H9 (cell line): ENCODE measurements around the gene PRCD. TPM values are rescaled to one million over a fixed set of nuclear protein-coding genes. Genes with fewer than 3 reads are reported as not detected.

Source experiments
- DNase-seq: peaks from one replicate; pipeline ENCODE4 v3.0.0-alpha.2; 2017
- H2AFZ ChIP-seq: one replicate; pipeline ENCODE4 v1.6.1; 2013; ENCODE audit warnings: mild to moderate bottlenecking, low read length, control low read depth, moderate library complexity
- H2AK5ac ChIP-seq: 2 replicates; pipeline ENCODE4 v1.6.1; 2013; ENCODE audit warnings: low read length, control low read depth, mixed read lengths; ENCODE audit not compliant: insufficient read length
- H2BK120ac ChIP-seq: one replicate; pipeline ENCODE4 v1.6.1; 2013; ENCODE audit warnings: low read depth, mild to moderate bottlenecking, low read length, control low read depth, inconsistent platforms; ENCODE audit not compliant: poor library complexity, severe bottlenecking
- H2BK12ac ChIP-seq: 2 replicates; pipeline ENCODE4 v1.6.1; 2013; ENCODE audit warnings: low read length, control low read depth, mixed read lengths, low read depth; ENCODE audit not compliant: insufficient read length
- H2BK15ac ChIP-seq: 2 replicates; pipeline ENCODE4 v1.6.1; 2013; ENCODE audit warnings: low read depth, low read length, control low read depth
- H2BK20ac ChIP-seq: one replicate; pipeline ENCODE4 v1.6.1; 2013; ENCODE audit warnings: low read depth, mild to moderate bottlenecking, low read length, control low read depth, inconsistent platforms; ENCODE audit not compliant: poor library complexity, severe bottlenecking
- H2BK5ac ChIP-seq: 2 replicates; pipeline ENCODE4 v1.6.1; 2013; ENCODE audit warnings: low read length, control low read depth, mixed read lengths; ENCODE audit not compliant: insufficient read length
- H3K14ac ChIP-seq: 2 replicates; pipeline ENCODE4 v1.6.1; 2013; ENCODE audit warnings: low read length, control low read depth; ENCODE audit not compliant: insufficient read depth
- H3K18ac ChIP-seq: 2 replicates; pipeline ENCODE4 v1.6.1; 2013; ENCODE audit warnings: low read depth, mild to moderate bottlenecking, mixed read lengths, low read length, control low read depth; ENCODE audit not compliant: insufficient read length
- H3K23ac ChIP-seq: 2 replicates; pipeline ENCODE4 v1.6.1; 2013; ENCODE audit warnings: low read length, control low read depth, mixed read lengths, low read depth; ENCODE audit not compliant: insufficient read length
- H3K23me2 ChIP-seq: 2 replicates; pipeline ENCODE4 v1.6.1; 2013; ENCODE audit warnings: low read depth, mild to moderate bottlenecking, mixed read lengths, low read length, control low read depth; ENCODE audit not compliant: insufficient read length, poor library complexity, severe bottlenecking
- H3K27ac ChIP-seq: 2 replicates; pipeline ENCODE4 v1.5.1; 2013; ENCODE audit warnings: low read length, control low read depth, mixed read lengths, low read depth; ENCODE audit not compliant: insufficient read length
- H3K27me3 ChIP-seq: 2 replicates; pipeline ENCODE4 v1.6.1; 2013; ENCODE audit warnings: low read length, control low read depth, inconsistent platforms; ENCODE audit not compliant: insufficient read depth
- H3K4ac ChIP-seq: 2 replicates; pipeline ENCODE4 v1.6.1; 2013; ENCODE audit warnings: low read depth, mild to moderate bottlenecking, control low read depth, inconsistent platforms, low read length, moderate library complexity
- H3K4me1 ChIP-seq: 2 replicates; pipeline ENCODE4 v1.6.1; 2013; ENCODE audit warnings: low read length, control low read depth, inconsistent platforms; ENCODE audit not compliant: insufficient read depth
- H3K4me2 ChIP-seq: 2 replicates; pipeline ENCODE4 v1.6.1; 2013; ENCODE audit warnings: low read length, control low read depth, mixed read lengths; ENCODE audit not compliant: insufficient read length, insufficient read depth
- H3K56ac ChIP-seq: 2 replicates; pipeline ENCODE4 v1.6.1; 2013; ENCODE audit warnings: low read depth, mild to moderate bottlenecking, mixed read lengths, low read length, control low read depth; ENCODE audit not compliant: insufficient read length
- H3K79me1 ChIP-seq: 2 replicates; pipeline ENCODE4 v1.6.1; 2013; ENCODE audit warnings: low read depth, mild to moderate bottlenecking, moderate library complexity, low read length, control low read depth, inconsistent platforms; ENCODE audit not compliant: insufficient read depth, poor library complexity, severe bottlenecking
- H3K79me2 ChIP-seq: 2 replicates; pipeline ENCODE4 v1.6.1; 2013; ENCODE audit warnings: low read length, control low read depth, inconsistent platforms; ENCODE audit not compliant: insufficient read depth
- H3K9ac ChIP-seq: 2 replicates; pipeline ENCODE4 v1.6.1; 2013; ENCODE audit warnings: low read length, control low read depth, mixed read lengths; ENCODE audit not compliant: insufficient read length; ENCODE audit errors: extremely low read depth
- H3K9me3 ChIP-seq: one replicate; pipeline ENCODE4 v1.6.1; 2013; ENCODE audit warnings: low read depth, low read length, inconsistent platforms; ENCODE audit not compliant: control insufficient read depth
- H3T11ph ChIP-seq: one replicate; pipeline ENCODE4 v1.6.1; 2013; ENCODE audit warnings: mild to moderate bottlenecking, low read length, control low read depth, inconsistent platforms
- H4K20me1 ChIP-seq: one replicate; pipeline ENCODE4 v1.6.1; 2013; ENCODE audit not compliant: control insufficient read depth, insufficient read length, insufficient read depth
- H4K5ac ChIP-seq: 2 replicates; pipeline ENCODE4 v1.6.1; 2013; ENCODE audit warnings: low read depth, mild to moderate bottlenecking, mixed read lengths, low read length, control low read depth; ENCODE audit not compliant: insufficient read length
- H4K8ac ChIP-seq: replicated peaks from 2 replicates; pipeline ENCODE4 v1.6.1; 2013; ENCODE audit warnings: low read length, control low read depth, mixed read lengths, low read depth; ENCODE audit not compliant: insufficient read length
- H4K91ac ChIP-seq: 2 replicates; pipeline ENCODE4 v1.6.1; 2013; ENCODE audit warnings: low read depth, mild to moderate bottlenecking, moderate library complexity, mixed read lengths, low read length, control low read depth; ENCODE audit not compliant: insufficient read length
- H3K27ac Mint-ChIP-seq, 3 experiments: 2 replicates in 2 of 3; 3 replicates in 1 of 3; pipeline ENCODE4 v1.8.0; 2020 to 2021; ENCODE audit warnings: mixed read lengths in 3 of 3, mild to moderate bottlenecking in 1 of 3, moderate library complexity in 1 of 3
- H3K27me3 Mint-ChIP-seq: 2 replicates; pipeline ENCODE4 v1.8.0; 2021; ENCODE audit warnings: low read depth, mild to moderate bottlenecking, moderate library complexity, mixed read lengths
- H3K36me3 Mint-ChIP-seq, 3 experiments: 2 replicates in 2 of 3; 3 replicates in 1 of 3; pipeline ENCODE4 v1.8.0; 2020 to 2021; ENCODE audit warnings: low read depth in 3 of 3, mixed read lengths in 3 of 3; ENCODE audit not compliant: insufficient read depth in 1 of 3
- H3K4me1 Mint-ChIP-seq, 2 experiments: 2 replicates each; pipeline ENCODE4 v1.8.0; 2020; ENCODE audit warnings: mixed read lengths in 2 of 2
- H3K4me3 Mint-ChIP-seq, 2 experiments: 2 replicates in 1 of 2; 3 replicates in 1 of 2; pipeline ENCODE4 v1.8.0; 2020 to 2021; ENCODE audit warnings: mild to moderate bottlenecking in 2 of 2, mixed read lengths in 2 of 2, moderate library complexity in 1 of 2
- H3K9me3 Mint-ChIP-seq, 2 experiments: 2 replicates in 1 of 2; 3 replicates in 1 of 2; pipeline ENCODE4 v1.8.0; 2020; ENCODE audit warnings: mild to moderate bottlenecking in 2 of 2, mixed read lengths in 2 of 2, moderate library complexity in 1 of 2
- WGBS: extraction: QIAGEN DNeasy Blood & Tissue Kit; methylation state at CpG from one replicate; pipeline ENCODE4 v1.1.7; 2013; ENCODE audit warnings: missing lambda C conversion rate, low lambda C conversion rate, mixed read lengths; ENCODE audit not compliant: insufficient read length; ENCODE audit errors: extremely low coverage; 5-methylcytosine and 5-hydroxymethylcytosine counted together
- total RNA-seq: library from RNA; stranded (reverse); gene quantifications from 2 replicates; pipeline ENCODE4 v1.2.1, GENCODE V29; 2021
- TF ChIP-seq, protein P1 (sequence below): fragments of 200-600 bp; sonication (generic); conservative IDR thresholded peaks from 3 replicates; pipeline ENCODE4 v1.8.0; 2021; ENCODE audit warnings: antibody characterized with exemption, mild to moderate bottlenecking

The PRCD gene
- total RNA-seq, 1 experiment from 2014 or later: 0.46 TPM

DNA sequence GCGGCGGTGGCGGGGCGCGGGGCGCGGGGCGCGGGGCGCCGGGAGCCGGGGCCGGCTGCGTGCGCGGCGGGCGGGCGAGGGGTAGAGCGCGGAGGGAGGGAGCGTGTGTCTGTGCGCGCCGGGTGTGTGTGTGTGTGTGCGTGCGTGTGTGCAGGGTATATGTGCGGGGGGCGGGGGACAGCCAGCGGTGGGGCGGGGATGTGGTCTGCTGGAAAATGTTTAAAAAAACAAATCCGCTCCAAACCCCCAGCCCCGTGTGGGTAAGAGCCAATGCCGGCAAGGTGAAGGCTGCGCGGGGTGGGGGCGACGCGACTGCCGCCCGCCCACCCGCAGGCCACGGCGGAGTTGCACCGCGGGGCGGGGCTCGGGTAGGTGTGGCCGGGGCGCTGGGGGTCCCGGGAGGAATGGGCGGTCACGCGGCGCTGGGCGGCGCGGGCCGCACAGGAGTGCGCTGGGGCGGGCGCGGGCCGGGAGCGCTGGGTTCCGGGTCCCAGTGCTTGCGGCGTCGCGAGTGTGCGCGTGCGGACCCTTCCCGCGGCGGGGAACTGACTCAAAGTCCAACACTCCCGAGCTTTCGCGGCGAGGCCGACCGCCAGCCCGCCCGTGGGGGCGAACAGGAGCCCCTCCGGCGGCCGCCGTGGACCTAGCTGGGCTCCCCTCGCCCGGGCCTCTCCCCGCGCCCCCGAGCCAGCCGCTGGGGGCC is 2.1 kb upstream of the PRCD start, which contains the start of gene CYGB:
CYGB (minus strand) TSS at position 132 of the 703 bp plus-strand sequence. CDS start 167 bp downstream, outside the sequence.
- Histone ChIP-seq H4K8ac (no peak within 1 kb of the TSS), H2AK5ac (no peak within 1 kb of the TSS), H2BK12ac (no peak within 1 kb of the TSS), H3K18ac (no peak within 1 kb of the TSS), H2BK15ac (no peak within 1 kb of the TSS), H3K27ac (no peak within 1 kb of the TSS), H2BK120ac (no peak within 1 kb of the TSS), H3K79me1 (no peaks in the 10 kb centered on the region), H2BK5ac (no peak within 1 kb of the TSS), H4K20me1 (peaks cover 4% of the 10 kb centered on the region), H3K4ac (no peak within 1 kb of the TSS), H2BK20ac (no peak within 1 kb of the TSS), H3K79me2 (no peaks in the 10 kb centered on the region), H3K56ac (no peak within 1 kb of the TSS), H4K91ac (no peak within 1 kb of the TSS), H3K4me1 (peaks cover 2% of the 10 kb centered on the region; the same call in 1 of the 2 replicates), H3K14ac (peak within 1 kb of the TSS; percentile 53; the same call in 1 of the 2 replicates), H2AFZ (no peak within 1 kb of the TSS), H4K5ac (no peak within 1 kb of the TSS), H3K9me3 (no peaks in the 10 kb centered on the region), H3K23me2 (peaks cover 11% of the 10 kb centered on the region), H3K27me3 (peaks cover 20% of the 10 kb centered on the region; the same call in 1 of the 2 replicates), H3T11ph (no peak within 1 kb of the TSS), H3K9ac (no peak within 1 kb of the TSS), H3K4me2 (peak within 1 kb of the TSS; percentile 70), H3K23ac (no peak within 1 kb of the TSS)
- Mint-ChIP-seq H3K9me3 (no peaks in the 10 kb centered on the region), H3K4me3 (peak within 1 kb of the TSS; percentile 67 to 79), H3K4me1 (peaks cover 20 to 38% of the 10 kb centered on the region in 2 experiments), H3K27ac (peak within 1 kb of the TSS in 1 of 3 experiments; percentile 74; a peak in 1 of 7 replicates), H3K36me3 (no peaks in the 10 kb centered on the region), H3K27me3 (peaks cover 68% of the 10 kb centered on the region)
- WGBS: no CpG with 5 or more reads among the region's 95 CpGs
- TF ChIP-seq, protein P1, sequence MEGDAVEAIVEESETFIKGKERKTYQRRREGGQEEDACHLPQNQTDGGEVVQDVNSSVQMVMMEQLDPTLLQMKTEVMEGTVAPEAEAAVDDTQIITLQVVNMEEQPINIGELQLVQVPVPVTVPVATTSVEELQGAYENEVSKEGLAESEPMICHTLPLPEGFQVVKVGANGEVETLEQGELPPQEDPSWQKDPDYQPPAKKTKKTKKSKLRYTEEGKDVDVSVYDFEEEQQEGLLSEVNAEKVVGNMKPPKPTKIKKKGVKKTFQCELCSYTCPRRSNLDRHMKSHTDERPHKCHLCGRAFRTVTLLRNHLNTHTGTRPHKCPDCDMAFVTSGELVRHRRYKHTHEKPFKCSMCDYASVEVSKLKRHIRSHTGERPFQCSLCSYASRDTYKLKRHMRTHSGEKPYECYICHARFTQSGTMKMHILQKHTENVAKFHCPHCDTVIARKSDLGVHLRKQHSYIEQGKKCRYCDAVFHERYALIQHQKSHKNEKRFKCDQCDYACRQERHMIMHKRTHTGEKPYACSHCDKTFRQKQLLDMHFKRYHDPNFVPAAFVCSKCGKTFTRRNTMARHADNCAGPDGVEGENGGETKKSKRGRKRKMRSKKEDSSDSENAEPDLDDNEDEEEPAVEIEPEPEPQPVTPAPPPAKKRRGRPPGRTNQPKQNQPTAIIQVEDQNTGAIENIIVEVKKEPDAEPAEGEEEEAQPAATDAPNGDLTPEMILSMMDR: no peak
- DNase-seq: no peak
